HCT116 (cell line): ENCODE data around the gene CD7. TPM values are rescaled to one million over a fixed set of nuclear protein-coding genes. Genes with fewer than 3 reads are reported as not detected.

ENCODE experiments used
- ATAC-seq: fragments of 200-7000 bp; cut with Tn5 transposase; 2 replicates; pipeline ENCODE4 v1.9.1; 2020; ENCODE audit warnings: mild to moderate bottlenecking, moderate library complexity
- BruUV-seq: library from RNA; stranded (reverse); fragments of 400-500 nt; replicated peaks from 2 replicates; lab custom pipeline; 2021; lab: Mats Ljungman, UMichigan
- CTCF ChIA-PET: fragments of 300-600 bp; sonication (Branson Sonifier 250); formaldehyde crosslinking; loops from one replicate; lab custom pipeline; 2021; ENCODE audit warnings: antibody characterized with exemption; lab: Charles Lee
- POLR2A ChIA-PET: fragments of 300-600, 350-600 bp; sonication (Branson Sonifier 250); formaldehyde crosslinking; loops from one replicate; lab custom pipeline; 2021; ENCODE audit warnings: antibody characterized with exemption; lab: Charles Lee
- RAD21 ChIA-PET, 2 experiments: fragments of 300-600 bp; sonication (Branson Sonifier 250); formaldehyde crosslinking; loops; one replicate each; lab custom pipeline; 2023; ENCODE audit warnings: low total read pairs in 2 of 2; ENCODE audit not compliant: uncharacterized antibody in 2 of 2, unreplicated experiment in 2 of 2, low non-redundant PET in 1 of 2; lab: Charles Lee
- DNase-seq: peaks from one replicate; pipeline ENCODE4 v3.0.0-alpha.2; 2010; ENCODE audit warnings: low read depth, low spot score
- H2AFZ ChIP-seq: fragments of 200-600 bp; shearing (Covaris generic), sonication (generic); 2 replicates; pipeline ENCODE4 v1.6.1; 2017; ENCODE audit warnings: low read depth, mixed run types, mixed read lengths, antibody characterized with exemption, low read length; ENCODE audit not compliant: poor library complexity, severe bottlenecking
- H3K27ac ChIP-seq: 2 replicates; pipeline ENCODE4 v1.5.1; 2012; ENCODE audit warnings: low read depth, low read length
- H3K27me3 ChIP-seq: fragments of 200-600 bp; sonication (generic); 2 replicates; pipeline ENCODE4 v1.6.1; 2016; ENCODE audit warnings: mixed run types, low read length, mixed read lengths; ENCODE audit not compliant: insufficient read depth
- H3K36me3 ChIP-seq, 2 experiments: fragments of 200-500 bp in 1 of 2; fragments of 200-600 bp in 1 of 2; sonication (Bioruptor generic) in 1 of 2; sonication (generic) in 1 of 2; 2 replicates each; pipeline versions ENCODE4 v1.5.1 to v1.6.1; 2014 to 2016; ENCODE audit warnings: low read length in 2 of 2, inconsistent platforms in 1 of 2, mixed read lengths in 1 of 2, mixed run types in 1 of 2; ENCODE audit not compliant: insufficient read depth in 2 of 2, control insufficient read depth in 1 of 2
- H3K4me1 ChIP-seq, 2 experiments: fragments of 200-600 bp in 1 of 2; sonication (generic) in 1 of 2; 2 replicates each; pipeline versions ENCODE4 v1.5.1 to v1.6.1; 2012 to 2017; ENCODE audit warnings: low read length in 2 of 2, inconsistent platforms in 1 of 2, mild to moderate bottlenecking in 1 of 2, mixed read lengths in 1 of 2, mixed run types in 1 of 2, moderate library complexity in 1 of 2; ENCODE audit not compliant: insufficient read depth in 2 of 2, control insufficient read depth in 1 of 2
- H3K4me2 ChIP-seq: fragments of 200-600 bp; sonication (generic); 2 replicates; pipeline ENCODE4 v1.6.1; 2017; ENCODE audit warnings: mixed run types, low read length, mixed read lengths
- H3K4me3 ChIP-seq, 2 experiments: fragments of 200-600 bp in 1 of 2; sonication (generic) in 1 of 2; replicated peaks in 1 of 2; 2 replicates each; pipeline ENCODE4 v1.5.1; 2011 to 2016; ENCODE audit warnings: low read length in 2 of 2, control low read depth in 1 of 2, low read depth in 1 of 2, mild to moderate bottlenecking in 1 of 2, mixed read lengths in 1 of 2, mixed run types in 1 of 2
- H3K79me2 ChIP-seq: fragments of 200-600 bp; sonication (generic); 2 replicates; pipeline ENCODE4 v1.6.1; 2017; ENCODE audit warnings: mild to moderate bottlenecking, mixed run types, low read length, moderate library complexity, mixed read lengths; ENCODE audit not compliant: insufficient read depth
- H3K9ac ChIP-seq: fragments of 200-600 bp; sonication (generic); 2 replicates; pipeline ENCODE4 v1.6.1; 2016; ENCODE audit warnings: low read length, mixed read lengths
- H3K9me2 ChIP-seq: fragments of 200-600 bp; sonication (generic), shearing (Covaris generic); 2 replicates; pipeline ENCODE4 v1.6.1; 2017; ENCODE audit warnings: mixed run types, mild to moderate bottlenecking, moderate library complexity; ENCODE audit not compliant: insufficient read depth
- H3K9me3 ChIP-seq, 2 experiments: fragments of 200-500 bp in 1 of 2; fragments of 200-600 bp in 1 of 2; sonication (Bioruptor generic) in 1 of 2; sonication (generic) in 1 of 2; 2 replicates each; pipeline ENCODE4 v1.6.1; 2014 to 2017; ENCODE audit warnings: low read length in 2 of 2, mixed read lengths in 2 of 2, inconsistent platforms in 1 of 2, low read depth in 1 of 2, mild to moderate bottlenecking in 1 of 2, mixed run types in 1 of 2, moderate library complexity in 1 of 2; ENCODE audit not compliant: control insufficient read depth in 1 of 2, insufficient read depth in 1 of 2
- H4K20me1 ChIP-seq: fragments of 200-600 bp; sonication (generic), shearing (Covaris generic); 2 replicates; pipeline ENCODE4 v1.6.1; 2017; ENCODE audit warnings: mixed run types, mild to moderate bottlenecking, moderate library complexity; ENCODE audit not compliant: insufficient read depth
- CTCF ChIP-seq, 3 experiments: fragments of 200-600 bp in 1 of 3; sonication (generic) in 1 of 3; IDR thresholded peaks in 2 of 3; conservative IDR thresholded peaks in 1 of 3; 2 replicates each; pipeline ENCODE4 v1.5.1; 2012 to 2017; ENCODE audit warnings: low read depth in 2 of 3, low read length in 2 of 3, antibody characterized with exemption in 1 of 3, borderline replicate concordance in 1 of 3, control low read depth in 1 of 3, mild to moderate bottlenecking in 1 of 3, mixed read lengths in 1 of 3, mixed run types in 1 of 3, moderate library complexity in 1 of 3; ENCODE audit not compliant: insufficient read depth in 1 of 3
- EGR1 ChIP-seq: IDR thresholded peaks from 2 replicates; pipeline ENCODE4 v1.6.1; 2012; ENCODE audit warnings: low read depth
- EZH2 ChIP-seq: fragments of 200-600 bp; sonication (generic); IDR thresholded peaks from 2 replicates; pipeline ENCODE4 v1.6.1; 2017; ENCODE audit warnings: antibody characterized with exemption, mixed run types
- POLR2AphosphoS5 ChIP-seq: IDR thresholded peaks from 2 replicates; pipeline ENCODE4 v1.6.1; 2011; ENCODE audit warnings: mild to moderate bottlenecking, low read depth, low read length, moderate library complexity
- intact Hi-C: fragments of 100-400 bp; cut with micrococcal nuclease; formaldehyde crosslinking; loops from 2 replicates; pipeline ENCODE4 v1.10.0; 2022
- total RNA-seq: library from RNA; stranded (reverse); gene quantifications from one replicate; pipeline ENCODE4 v1.2.1, GENCODE V29; 2021; ENCODE audit not compliant: unreplicated experiment
- TF ChIP-seq, protein P1 (sequence below): IDR thresholded peaks from 2 replicates; pipeline ENCODE4 v1.6.1; 2012; ENCODE audit warnings: low read depth
- TF ChIP-seq, protein P2 (sequence below): IDR thresholded peaks from 2 replicates; pipeline ENCODE4 v1.6.1; 2011; ENCODE audit warnings: mild to moderate bottlenecking, low read length, moderate library complexity; ENCODE audit not compliant: insufficient replicate concordance; ENCODE audit errors: extremely low read depth

CD7 gene
- total RNA-seq, 1 experiment from 2014 or later = 0.61 TPM

DNA sequence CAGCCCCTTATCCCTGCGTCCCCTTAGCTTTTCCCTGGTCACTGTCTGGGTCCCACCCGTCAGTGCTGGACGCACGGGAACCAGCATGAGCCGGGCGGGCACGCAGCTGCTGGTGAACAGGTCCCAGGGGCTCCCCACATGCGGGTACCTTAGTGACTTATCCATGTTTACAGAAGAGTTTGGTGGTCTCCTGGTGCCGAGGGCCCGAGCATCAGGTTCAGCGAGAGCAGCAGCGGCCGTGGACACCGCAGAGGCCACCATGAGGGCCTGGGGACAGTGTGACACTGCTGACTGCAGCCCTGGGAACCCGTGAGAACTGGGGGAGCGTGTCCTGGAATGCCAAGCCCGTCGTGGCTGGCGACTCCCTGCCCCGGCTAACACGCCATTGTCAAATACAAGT lies 6.5 kb downstream of the CD7 start:
- DNase-seq = no peak
- Histone ChIP-seq H3K9me2 (no peaks in the 10 kb centered on the region), H3K36me3 (no peaks in the 10 kb centered on the region), H3K9ac (no peak overlapping the region), H3K27ac (no peak overlapping the region), H3K4me2 (no peak overlapping the region), H3K27me3 (peaks cover 17% of the 10 kb centered on the region; the same call in 1 of the 2 replicates), H3K9me3 (no peaks in the 10 kb centered on the region), H4K20me1 (no peaks in the 10 kb centered on the region), H3K79me2 (no peaks in the 10 kb centered on the region), H3K4me3 (no peak overlapping the region), H3K4me1 (peaks cover 0 to 7% of the 10 kb centered on the region in 2 experiments; a peak in 2 of 4 replicates), H2AFZ (no peak overlapping the region)
- ChIA-PET POLR2A (no interaction called here), RAD21 (no interaction called here), CTCF (interaction anchor here (0.6 to 0.8 kb wide), 2 partner anchors 10 to 120 kb away, joined by 3 read pairs; no protein-coding TSS in a partner anchor)
- no peak for TF ChIP-seq CTCF (IDR thresholded peaks at IDR 0.05 in 2 of 3, conservative IDR thresholded peaks at IDR 0.05 in 1 of 3; ENCODE audit: borderline replicate concordance in 1 of 3, insufficient read depth in 1 of 3, low read depth in 2 of 3, low read length in 2 of 3)
- TF ChIP-seq, protein P1, sequence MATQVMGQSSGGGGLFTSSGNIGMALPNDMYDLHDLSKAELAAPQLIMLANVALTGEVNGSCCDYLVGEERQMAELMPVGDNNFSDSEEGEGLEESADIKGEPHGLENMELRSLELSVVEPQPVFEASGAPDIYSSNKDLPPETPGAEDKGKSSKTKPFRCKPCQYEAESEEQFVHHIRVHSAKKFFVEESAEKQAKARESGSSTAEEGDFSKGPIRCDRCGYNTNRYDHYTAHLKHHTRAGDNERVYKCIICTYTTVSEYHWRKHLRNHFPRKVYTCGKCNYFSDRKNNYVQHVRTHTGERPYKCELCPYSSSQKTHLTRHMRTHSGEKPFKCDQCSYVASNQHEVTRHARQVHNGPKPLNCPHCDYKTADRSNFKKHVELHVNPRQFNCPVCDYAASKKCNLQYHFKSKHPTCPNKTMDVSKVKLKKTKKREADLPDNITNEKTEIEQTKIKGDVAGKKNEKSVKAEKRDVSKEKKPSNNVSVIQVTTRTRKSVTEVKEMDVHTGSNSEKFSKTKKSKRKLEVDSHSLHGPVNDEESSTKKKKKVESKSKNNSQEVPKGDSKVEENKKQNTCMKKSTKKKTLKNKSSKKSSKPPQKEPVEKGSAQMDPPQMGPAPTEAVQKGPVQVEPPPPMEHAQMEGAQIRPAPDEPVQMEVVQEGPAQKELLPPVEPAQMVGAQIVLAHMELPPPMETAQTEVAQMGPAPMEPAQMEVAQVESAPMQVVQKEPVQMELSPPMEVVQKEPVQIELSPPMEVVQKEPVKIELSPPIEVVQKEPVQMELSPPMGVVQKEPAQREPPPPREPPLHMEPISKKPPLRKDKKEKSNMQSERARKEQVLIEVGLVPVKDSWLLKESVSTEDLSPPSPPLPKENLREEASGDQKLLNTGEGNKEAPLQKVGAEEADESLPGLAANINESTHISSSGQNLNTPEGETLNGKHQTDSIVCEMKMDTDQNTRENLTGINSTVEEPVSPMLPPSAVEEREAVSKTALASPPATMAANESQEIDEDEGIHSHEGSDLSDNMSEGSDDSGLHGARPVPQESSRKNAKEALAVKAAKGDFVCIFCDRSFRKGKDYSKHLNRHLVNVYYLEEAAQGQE = no peak
- no peak for TF ChIP-seq EZH2
- TF ChIP-seq EGR1 = no peak
- TF ChIP-seq POLR2AphosphoS5 = no peak
- TF ChIP-seq, protein P2, sequence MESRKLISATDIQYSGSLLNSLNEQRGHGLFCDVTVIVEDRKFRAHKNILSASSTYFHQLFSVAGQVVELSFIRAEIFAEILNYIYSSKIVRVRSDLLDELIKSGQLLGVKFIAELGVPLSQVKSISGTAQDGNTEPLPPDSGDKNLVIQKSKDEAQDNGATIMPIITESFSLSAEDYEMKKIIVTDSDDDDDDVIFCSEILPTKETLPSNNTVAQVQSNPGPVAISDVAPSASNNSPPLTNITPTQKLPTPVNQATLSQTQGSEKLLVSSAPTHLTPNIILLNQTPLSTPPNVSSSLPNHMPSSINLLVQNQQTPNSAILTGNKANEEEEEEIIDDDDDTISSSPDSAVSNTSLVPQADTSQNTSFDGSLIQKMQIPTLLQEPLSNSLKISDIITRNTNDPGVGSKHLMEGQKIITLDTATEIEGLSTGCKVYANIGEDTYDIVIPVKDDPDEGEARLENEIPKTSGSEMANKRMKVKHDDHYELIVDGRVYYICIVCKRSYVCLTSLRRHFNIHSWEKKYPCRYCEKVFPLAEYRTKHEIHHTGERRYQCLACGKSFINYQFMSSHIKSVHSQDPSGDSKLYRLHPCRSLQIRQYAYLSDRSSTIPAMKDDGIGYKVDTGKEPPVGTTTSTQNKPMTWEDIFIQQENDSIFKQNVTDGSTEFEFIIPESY = no peak
- no TSS peak for BruUV-seq
- ATAC-seq = no peak
- intact Hi-C loops = no loop called here
